ENCODE measurements around the gene NCKAP5L.

Gene NCKAP5L

GRCh38 chr12:49803693-49804450, 24.3 kb downstream of the NCKAP5L start:
- Histone ChIP-seq H2AFZ (ENCODE audit: low read depth) (no peak overlapping the region), H3K27ac (no peak overlapping the region), H3K9ac (no peak overlapping the region), H3K4me3 (IDR thresholded peaks at IDR 0.05; ENCODE audit: insufficient read depth, low read depth, low read length) (no peak overlapping the region), H3K36me3 (ENCODE audit: insufficient read depth) (no peaks in the 10 kb centered on the region), H3K27me3 (ENCODE audit: insufficient read depth, low read depth) (no peaks in the 10 kb centered on the region; the same call in 1 of the 2 replicates), H3K79me2 (ENCODE audit: insufficient read depth, low read depth) (no peaks in the 10 kb centered on the region), H3K4me1 (ENCODE audit: low read depth, poor library complexity, severe bottlenecking) (no peaks in the 10 kb centered on the region), H4K20me1 (ENCODE audit: insufficient read depth) (no peaks in the 10 kb centered on the region), H3K4me2 (no peak overlapping the region)
- no peak for TF ChIP-seq CTCF (conservative IDR thresholded peaks at IDR 0.05; ENCODE audit: low read depth, low read length)

- Histone ChIP-seq H3K9ac (no peak overlapping the region), H3K4me2 (no peak overlapping the region), H3K4me1 (ENCODE audit: low read depth, poor library complexity, severe bottlenecking) (no peaks in the 10 kb centered on the region), H3K27ac (no peak overlapping the region), H3K36me3 (ENCODE audit: insufficient read depth) (no peaks in the 10 kb centered on the region), H3K4me3 (IDR thresholded peaks at IDR 0.05; ENCODE audit: insufficient read depth, low read depth, low read length) (no peak overlapping the region), H4K20me1 (ENCODE audit: insufficient read depth) (no peaks in the 10 kb centered on the region), H2AFZ (ENCODE audit: low read depth) (no peak overlapping the region), H3K79me2 (ENCODE audit: insufficient read depth, low read depth) (no peaks in the 10 kb centered on the region), H3K27me3 (ENCODE audit: insufficient read depth, low read depth) (no peaks in the 10 kb centered on the region)
- no peak for TF ChIP-seq CTCF (conservative IDR thresholded peaks at IDR 0.05; ENCODE audit: low read depth, low read length)
These were observed 26.8 kb downstream of the NCKAP5L start for GRCh38 chr12:49801141-49802063.

- H3K79me2 ChIP-seq (ENCODE audit: insufficient read depth, low read depth): no peaks in the 10 kb centered on the region
- no peak for TF ChIP-seq CTCF (conservative IDR thresholded peaks at IDR 0.05; ENCODE audit: low read depth, low read length)
- H3K4me1 ChIP-seq (ENCODE audit: low read depth, poor library complexity, severe bottlenecking): no peaks in the 10 kb centered on the region
- H3K4me2 ChIP-seq: no peak overlapping the region
- no peaks in the 10 kb centered on the region for H3K27me3 ChIP-seq (ENCODE audit: insufficient read depth, low read depth)
- H3K27ac ChIP-seq: no peak overlapping the region
- no peaks in the 10 kb centered on the region for H4K20me1 ChIP-seq (ENCODE audit: insufficient read depth)
- H2AFZ ChIP-seq (ENCODE audit: low read depth): no peak overlapping the region
- H3K9ac ChIP-seq: no peak overlapping the region
- no peak overlapping the region for H3K4me3 ChIP-seq (IDR thresholded peaks at IDR 0.05; ENCODE audit: insufficient read depth, low read depth, low read length)
- H3K36me3 ChIP-seq (ENCODE audit: insufficient read depth): no peaks in the 10 kb centered on the region
These were observed 27.6 kb downstream of the NCKAP5L start for GRCh38 chr12:49800421-49801140.

DNA sequence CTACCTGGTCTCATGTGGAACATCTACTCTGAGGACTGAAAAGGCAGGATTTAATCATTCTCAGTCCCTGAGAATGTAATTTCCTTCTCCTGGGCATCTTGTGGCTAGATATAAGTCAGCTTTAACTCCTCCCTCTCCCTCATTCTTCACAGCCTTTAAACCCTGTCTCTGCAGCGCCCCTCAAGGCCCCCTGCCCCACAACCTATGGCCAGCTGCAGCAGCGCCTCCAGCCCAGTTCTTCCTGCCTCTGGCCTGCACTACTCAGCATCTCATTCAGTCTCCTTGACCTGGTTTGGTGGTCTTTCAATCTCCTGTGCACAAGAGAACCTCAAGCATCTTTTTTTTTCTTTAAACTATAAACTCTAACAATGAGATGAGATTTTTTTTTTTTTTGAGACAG, 29.3 kb downstream of the NCKAP5L start:
- TF ChIP-seq CTCF (conservative IDR thresholded peaks at IDR 0.05; ENCODE audit: low read depth, low read length): no peak
- Histone ChIP-seq H3K36me3 (ENCODE audit: insufficient read depth) (no peaks in the 10 kb centered on the region), H3K4me3 (IDR thresholded peaks at IDR 0.05; ENCODE audit: insufficient read depth, low read depth, low read length) (no peak overlapping the region), H4K20me1 (ENCODE audit: insufficient read depth) (no peaks in the 10 kb centered on the region), H3K4me2 (no peak overlapping the region), H3K27ac (no peak overlapping the region), H3K4me1 (ENCODE audit: low read depth, poor library complexity, severe bottlenecking) (no peaks in the 10 kb centered on the region), H3K27me3 (ENCODE audit: insufficient read depth, low read depth) (no peaks in the 10 kb centered on the region), H3K79me2 (ENCODE audit: insufficient read depth, low read depth) (no peaks in the 10 kb centered on the region), H3K9ac (no peak overlapping the region), H2AFZ (ENCODE audit: low read depth) (no peak overlapping the region)

Data from KMS-11 (cell line).